Measurements from ENCODE around the gene ZNF521.

The ZNF521 gene

DNA sequence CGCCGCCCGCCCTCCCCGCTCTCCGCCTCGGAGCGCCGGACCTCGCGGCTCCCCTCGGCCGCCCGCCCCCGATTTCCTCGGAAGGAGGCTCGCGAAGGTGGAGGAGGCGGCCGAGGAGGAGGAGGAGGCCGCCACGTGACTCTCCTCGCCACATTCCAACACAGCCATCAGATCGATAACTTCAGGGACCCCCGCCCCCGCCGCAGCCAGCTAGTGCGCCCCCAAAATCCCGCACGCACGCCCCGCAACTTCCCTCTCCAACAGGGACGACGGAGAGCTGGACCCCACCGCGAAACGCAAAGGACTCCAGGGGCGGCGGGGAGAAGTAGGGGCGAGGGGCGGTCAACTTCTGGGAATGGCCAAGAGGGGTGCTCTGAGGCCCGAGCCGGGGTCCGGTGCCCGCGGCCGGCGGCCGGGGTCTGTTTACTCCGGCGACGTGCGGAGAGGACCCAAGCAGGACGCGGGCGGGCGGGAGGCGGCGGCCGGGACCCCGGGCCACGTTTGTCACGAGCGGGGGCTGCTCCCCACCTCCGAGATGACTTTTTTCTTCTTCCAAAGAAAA lies 2.0 kb downstream of the ZNF521 start:
- Mint-ChIP-seq H3K9me3 (no peaks in the 10 kb centered on the region), H3K27ac (ENCODE audit: low read depth) (peak overlapping the region; percentile 78), H3K36me3 (ENCODE audit: insufficient read depth) (no peaks in the 10 kb centered on the region), H3K4me3 (peak overlapping the region; percentile 85), H3K4me1 (peaks cover 13% of the 10 kb centered on the region), H3K27me3 (peaks cover 52% of the 10 kb centered on the region)
- no peak for ATAC-seq (replicated peaks; ENCODE audit: extremely low read depth, poor library complexity, severe bottlenecking)
- no peak for DNase-seq (ENCODE audit: low spot score in 2 of 2)

- Mint-ChIP-seq H3K27ac (ENCODE audit: low read depth) (no peak overlapping the region), H3K9me3 (no peaks in the 10 kb centered on the region), H3K36me3 (ENCODE audit: insufficient read depth) (no peaks in the 10 kb centered on the region), H3K4me3 (peak overlapping the region; percentile 61), H3K4me1 (peaks cover 13% of the 10 kb centered on the region), H3K27me3 (peaks cover 53% of the 10 kb centered on the region)
- DNase-seq (ENCODE audit: low spot score in 2 of 2) (no peak), ATAC-seq (replicated peaks; ENCODE audit: extremely low read depth, poor library complexity, severe bottlenecking) (no peak)
Measured at GRCh38 chr18:25349131-25349925, 2.6 kb downstream of the ZNF521 start.

GRCh38 chr18:25348386-25349130 lies 3.4 kb downstream of the ZNF521 start:
- H3K27me3 Mint-ChIP-seq, result peaks cover 53% of the 10 kb centered on the region
- H3K36me3 Mint-ChIP-seq (ENCODE audit: insufficient read depth), result no peaks in the 10 kb centered on the region
- H3K4me1 Mint-ChIP-seq, result peaks cover 13% of the 10 kb centered on the region
- DNase-seq (ENCODE audit: low spot score in 2 of 2) (no peak), ATAC-seq (replicated peaks; ENCODE audit: extremely low read depth, poor library complexity, severe bottlenecking) (no peak)
- no peaks in the 10 kb centered on the region for H3K9me3 Mint-ChIP-seq
- no peak overlapping the region for H3K27ac Mint-ChIP-seq (ENCODE audit: low read depth)
- no peak overlapping the region for H3K4me3 Mint-ChIP-seq

- no peak for ATAC-seq (replicated peaks; ENCODE audit: extremely low read depth, poor library complexity, severe bottlenecking)
- no peaks in the 10 kb centered on the region for H3K36me3 Mint-ChIP-seq (ENCODE audit: insufficient read depth)
- H3K27ac Mint-ChIP-seq (ENCODE audit: low read depth), result no peak overlapping the region
- H3K27me3 Mint-ChIP-seq, result peaks cover 62% of the 10 kb centered on the region
- no peaks in the 10 kb centered on the region for H3K9me3 Mint-ChIP-seq
- DNase-seq (ENCODE audit: low spot score in 2 of 2), result no peak
- peaks cover 13% of the 10 kb centered on the region for H3K4me1 Mint-ChIP-seq
- H3K4me3 Mint-ChIP-seq, result no peak overlapping the region
Measured at GRCh38 chr18:25346561-25346960, 5.4 kb downstream of the ZNF521 start.

DNA sequence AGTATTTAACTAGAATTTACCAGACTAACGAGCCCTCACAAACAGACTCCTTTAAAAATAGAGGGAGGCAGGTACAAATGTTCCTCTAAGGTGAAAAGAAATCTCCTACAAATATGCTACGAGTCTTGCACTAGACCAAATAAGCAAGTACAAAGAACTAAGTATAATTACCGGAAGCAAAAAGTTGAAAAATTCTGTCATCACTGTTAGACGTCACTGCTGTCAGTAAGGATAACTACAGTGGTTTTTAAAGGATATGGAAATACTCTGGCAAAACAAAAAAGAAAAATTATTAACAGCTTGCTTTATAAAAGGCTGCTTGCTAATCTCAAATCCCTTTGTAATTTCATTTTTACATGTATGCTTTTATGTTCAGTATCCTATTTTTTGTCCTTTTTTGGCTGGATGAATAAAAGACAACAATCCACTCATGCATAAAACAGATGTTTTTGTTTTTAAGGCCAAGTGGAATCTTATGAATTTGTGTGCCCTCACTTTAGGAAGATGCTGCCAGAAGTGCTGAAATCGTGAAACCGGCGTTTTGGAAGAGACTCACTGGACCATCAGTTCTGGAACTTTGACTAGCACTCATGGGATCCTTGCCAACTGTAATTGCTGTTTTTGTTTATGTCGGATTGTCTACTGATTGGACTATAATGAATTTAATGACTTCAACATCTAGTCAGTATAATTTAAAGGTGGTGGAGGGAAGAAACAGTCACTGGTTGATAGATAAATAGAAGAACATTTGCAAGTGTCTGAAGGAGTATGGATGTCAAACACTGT lies 6.7 kb downstream of the ZNF521 start:
- Mint-ChIP-seq H3K27ac (ENCODE audit: low read depth) (no peak overlapping the region), H3K4me3 (no peak overlapping the region), H3K36me3 (ENCODE audit: insufficient read depth) (no peaks in the 10 kb centered on the region), H3K9me3 (no peaks in the 10 kb centered on the region), H3K4me1 (peaks cover under 1% of the 10 kb centered on the region), H3K27me3 (peaks cover 52% of the 10 kb centered on the region)
- DNase-seq (ENCODE audit: low spot score in 2 of 2) (no peak), ATAC-seq (replicated peaks; ENCODE audit: extremely low read depth, poor library complexity, severe bottlenecking) (no peak)

- H3K36me3 Mint-ChIP-seq (ENCODE audit: insufficient read depth), result no peaks in the 10 kb centered on the region
- no peaks in the 10 kb centered on the region for H3K4me1 Mint-ChIP-seq
- H3K27me3 Mint-ChIP-seq, result peaks cover 25% of the 10 kb centered on the region
- no peak overlapping the region for H3K27ac Mint-ChIP-seq (ENCODE audit: low read depth)
- DNase-seq (ENCODE audit: low spot score in 2 of 2), result no peak
- no peak for ATAC-seq (replicated peaks; ENCODE audit: extremely low read depth, poor library complexity, severe bottlenecking)
- no peaks in the 10 kb centered on the region for H3K9me3 Mint-ChIP-seq
- H3K4me3 Mint-ChIP-seq, result no peak overlapping the region
Measured at GRCh38 chr18:25341831-25342230, 10.1 kb downstream of the ZNF521 start.

- ATAC-seq (replicated peaks; ENCODE audit: extremely low read depth, poor library complexity, severe bottlenecking) (no peak), DNase-seq (ENCODE audit: low spot score in 2 of 2) (no peak)
- no peak overlapping the region for H3K27ac Mint-ChIP-seq (ENCODE audit: low read depth)
- no peaks in the 10 kb centered on the region for H3K9me3 Mint-ChIP-seq
- H3K27me3 Mint-ChIP-seq, result peaks cover 23% of the 10 kb centered on the region
- no peaks in the 10 kb centered on the region for H3K4me1 Mint-ChIP-seq
- H3K36me3 Mint-ChIP-seq (ENCODE audit: insufficient read depth), result no peaks in the 10 kb centered on the region
- no peak overlapping the region for H3K4me3 Mint-ChIP-seq
Measured at GRCh38 chr18:25340762-25341161, 11.2 kb downstream of the ZNF521 start.

GRCh38 chr18:25335676-25336075 lies 16.3 kb downstream of the ZNF521 start:
- Mint-ChIP-seq H3K4me1 (no peaks in the 10 kb centered on the region), H3K36me3 (ENCODE audit: insufficient read depth) (no peaks in the 10 kb centered on the region), H3K27ac (ENCODE audit: low read depth) (no peak overlapping the region), H3K4me3 (no peak overlapping the region), H3K27me3 (peaks cover 22% of the 10 kb centered on the region), H3K9me3 (no peaks in the 10 kb centered on the region)
- no peak for DNase-seq (ENCODE audit: low spot score in 2 of 2)
- no peak for ATAC-seq (replicated peaks; ENCODE audit: extremely low read depth, poor library complexity, severe bottlenecking)

DNA sequence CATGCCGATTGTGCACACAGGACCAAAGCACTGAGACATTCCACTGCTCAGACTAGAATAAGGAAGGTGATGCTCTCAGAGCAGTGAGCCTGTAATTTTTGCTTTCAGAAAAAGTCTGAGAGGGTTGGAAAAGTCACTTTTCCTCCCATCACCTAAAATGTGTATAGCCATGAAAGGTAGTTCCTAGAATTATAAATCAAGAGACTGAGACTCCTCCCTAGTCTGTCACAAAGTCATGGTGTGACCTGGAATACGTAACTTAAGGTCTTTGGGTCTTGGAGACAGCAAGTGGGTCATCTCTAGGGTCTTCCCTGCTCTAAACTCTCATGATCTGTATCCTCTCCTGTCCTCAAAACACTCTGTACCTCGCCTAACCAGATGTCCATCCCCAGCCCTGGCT lies 16.9 kb downstream of the ZNF521 start:
- Mint-ChIP-seq H3K9me3 (no peaks in the 10 kb centered on the region), H3K4me1 (no peaks in the 10 kb centered on the region), H3K27me3 (peaks cover 22% of the 10 kb centered on the region), H3K36me3 (ENCODE audit: insufficient read depth) (no peaks in the 10 kb centered on the region), H3K27ac (ENCODE audit: low read depth) (no peak overlapping the region), H3K4me3 (no peak overlapping the region)
- ATAC-seq (replicated peaks; ENCODE audit: extremely low read depth, poor library complexity, severe bottlenecking) (no peak), DNase-seq (ENCODE audit: low spot score in 2 of 2) (no peak)

- H3K9me3 Mint-ChIP-seq, result no peaks in the 10 kb centered on the region
- no peak overlapping the region for H3K27ac Mint-ChIP-seq (ENCODE audit: low read depth)
- ATAC-seq (replicated peaks; ENCODE audit: extremely low read depth, poor library complexity, severe bottlenecking) (no peak), DNase-seq (ENCODE audit: low spot score in 2 of 2) (no peak)
- no peaks in the 10 kb centered on the region for H3K36me3 Mint-ChIP-seq (ENCODE audit: insufficient read depth)
- no peaks in the 10 kb centered on the region for H3K4me1 Mint-ChIP-seq
- H3K27me3 Mint-ChIP-seq, result peaks cover 22% of the 10 kb centered on the region
- no peak overlapping the region for H3K4me3 Mint-ChIP-seq
Measured at GRCh38 chr18:25334588-25334987, 17.4 kb downstream of the ZNF521 start.

DNA sequence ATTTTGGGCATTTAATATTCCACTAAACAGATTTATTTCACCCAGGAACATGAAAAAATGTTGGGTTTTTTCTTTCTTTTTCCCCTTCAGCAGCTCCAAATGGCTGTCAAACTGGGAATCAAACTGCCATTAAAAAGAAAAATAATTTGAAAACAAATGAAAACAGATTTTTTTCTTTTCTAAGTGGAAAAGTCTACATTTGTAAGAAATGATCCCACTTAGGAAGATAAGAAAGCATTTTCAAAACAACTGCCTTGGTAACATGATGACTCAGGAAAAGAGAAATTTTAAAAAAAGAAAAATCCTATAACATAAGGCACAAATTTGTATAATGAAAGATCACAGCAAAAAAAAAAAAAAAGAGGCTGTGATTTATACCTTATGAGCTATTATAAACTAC lies 20.0 kb downstream of the ZNF521 start:
- Mint-ChIP-seq H3K27me3 (peaks cover 22% of the 10 kb centered on the region), H3K27ac (ENCODE audit: low read depth) (no peak overlapping the region), H3K4me3 (no peak overlapping the region), H3K36me3 (ENCODE audit: insufficient read depth) (no peaks in the 10 kb centered on the region), H3K4me1 (no peaks in the 10 kb centered on the region), H3K9me3 (no peaks in the 10 kb centered on the region)
- DNase-seq (ENCODE audit: low spot score in 2 of 2) (no peak), ATAC-seq (replicated peaks; ENCODE audit: extremely low read depth, poor library complexity, severe bottlenecking) (no peak)

GRCh38 chr18:25329783-25330182 lies 22.2 kb downstream of the ZNF521 start:
- Mint-ChIP-seq H3K9me3 (no peaks in the 10 kb centered on the region), H3K4me1 (no peaks in the 10 kb centered on the region), H3K27me3 (peaks cover 17% of the 10 kb centered on the region), H3K36me3 (ENCODE audit: insufficient read depth) (no peaks in the 10 kb centered on the region), H3K4me3 (no peak overlapping the region), H3K27ac (ENCODE audit: low read depth) (no peak overlapping the region)
- DNase-seq (ENCODE audit: low spot score in 2 of 2) (no peak), ATAC-seq (replicated peaks; ENCODE audit: extremely low read depth, poor library complexity, severe bottlenecking) (no peak)

All from central memory CD8-positive, alpha-beta T cell (primary cell).